IPS DF 6.9 (cell line): Measurements from ENCODE around the gene CCDC8.
"Not testable (repeated sequence)": the region's sequence is repeated elsewhere in the genome, so short reads cannot be mapped to it uniquely, and the experiment has no call there.

Experiments
- DNase-seq: peaks from one replicate; pipeline ENCODE4 v3.0.0-alpha.2; 2013; ENCODE audit warnings: low read depth, low spot score
- H3K27ac ChIP-seq: one replicate; pipeline ENCODE4 v1.5.1; 2013; ENCODE audit warnings: low read length, control low read depth
- H3K27me3 ChIP-seq: 2 replicates; pipeline ENCODE4 v1.6.1; 2013; ENCODE audit warnings: mild to moderate bottlenecking, low read length; ENCODE audit not compliant: control insufficient read depth, insufficient read depth
- H3K36me3 ChIP-seq: 2 replicates; pipeline ENCODE4 v1.6.1; 2013; ENCODE audit warnings: low read length; ENCODE audit not compliant: control insufficient read depth, insufficient read depth
- H3K4me1 ChIP-seq: 2 replicates; pipeline ENCODE4 v1.6.1; 2013; ENCODE audit warnings: low read length; ENCODE audit not compliant: control insufficient read depth, insufficient read depth
- H3K4me3 ChIP-seq: 2 replicates; pipeline ENCODE4 v1.5.1; 2013; ENCODE audit warnings: mild to moderate bottlenecking, low read length
- H3K9me3 ChIP-seq: 2 replicates; pipeline ENCODE4 v1.6.1; 2013; ENCODE audit warnings: low read length, inconsistent platforms; ENCODE audit not compliant: control insufficient read depth, insufficient read depth
- WGBS: extraction: QIAGEN DNeasy Blood & Tissue Kit; methylation state at CpG from one replicate; pipeline ENCODE4 v1.1.7; 2013; ENCODE audit warnings: mixed read lengths, missing lambda C conversion rate; ENCODE audit not compliant: insufficient read length, insufficient coverage; 5-methylcytosine and 5-hydroxymethylcytosine counted together

CCDC8 gene

DNA sequence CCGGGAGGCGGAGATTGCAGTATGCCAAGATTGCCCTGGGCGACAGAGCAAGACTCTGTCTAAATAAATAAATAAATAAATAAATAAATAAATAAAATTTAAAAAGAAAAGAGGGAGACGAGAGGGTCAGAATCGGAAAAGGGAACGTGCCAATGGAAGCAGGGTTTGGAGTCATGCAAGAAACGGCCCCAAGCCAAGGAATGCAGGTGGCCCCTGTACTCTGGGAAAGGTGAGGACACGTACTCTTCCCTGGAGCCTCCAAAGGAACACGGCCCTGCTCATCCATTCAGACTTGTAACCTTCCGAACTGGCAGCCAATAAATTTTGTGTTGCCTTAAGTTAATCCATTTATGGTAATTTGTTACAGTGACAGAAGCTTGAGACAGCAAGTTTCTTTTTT is 35.2 kb upstream of the CCDC8 start:
- Histone ChIP-seq H3K27me3 (no peaks in the 10 kb centered on the region), H3K9me3 (no peaks in the 10 kb centered on the region), H3K36me3 (no peaks in the 10 kb centered on the region), H3K4me3 (no peak overlapping the region), H3K27ac (no peak overlapping the region), H3K4me1 (no peaks in the 10 kb centered on the region)
- WGBS = 100% methylated on average over 3 of the region's 10 CpGs
- DNase-seq = no peak

DNA sequence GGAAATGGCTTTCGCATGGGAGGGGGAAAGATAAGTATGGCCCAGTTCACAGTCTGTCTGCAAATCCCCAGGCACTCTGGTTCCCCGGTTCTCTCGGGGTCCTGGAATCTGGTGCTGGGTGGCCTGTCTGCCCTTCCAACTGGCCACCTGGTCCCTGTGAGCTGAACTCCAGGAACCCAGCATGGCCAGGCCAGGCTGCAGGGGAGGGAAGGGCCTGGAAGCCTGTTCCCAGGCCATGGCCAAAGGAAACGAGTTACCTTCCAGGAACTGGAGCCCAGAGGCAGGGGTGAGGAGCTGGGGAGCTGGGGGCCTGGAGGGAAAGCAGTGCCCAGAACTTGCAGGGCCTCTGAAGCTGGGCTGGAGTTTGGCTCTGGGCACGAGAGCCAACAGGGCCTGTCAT is 34.5 kb upstream of the CCDC8 start:
- H3K36me3 ChIP-seq = no peaks in the 10 kb centered on the region
- H3K27me3 ChIP-seq = no peaks in the 10 kb centered on the region
- H3K9me3 ChIP-seq = no peaks in the 10 kb centered on the region
- H3K4me3 ChIP-seq = no peak overlapping the region
- no peak for DNase-seq
- no peaks in the 10 kb centered on the region for H3K4me1 ChIP-seq
- no peak overlapping the region for H3K27ac ChIP-seq
- no CpG with 5 or more reads among the region's 5 CpGs for WGBS

DNA sequence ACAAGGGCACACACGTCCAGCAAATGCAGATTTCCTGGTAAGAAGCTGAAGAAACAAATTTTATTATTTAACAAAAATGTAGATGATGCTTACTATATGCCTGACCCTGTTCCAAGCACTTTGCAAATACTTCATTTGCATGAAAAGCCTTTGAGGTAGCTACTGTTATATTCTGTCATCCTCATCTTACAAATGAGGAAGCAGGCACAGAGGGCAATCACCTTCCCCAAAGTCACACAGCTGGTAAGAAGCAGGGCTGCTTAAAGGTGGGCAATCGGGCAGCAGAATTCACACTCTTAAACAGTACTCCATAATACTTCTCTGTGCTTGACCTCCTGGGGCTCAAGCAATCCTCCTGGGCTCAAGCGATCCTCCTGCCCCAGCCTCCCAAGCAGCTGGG is 33.6 kb upstream of the CCDC8 start:
- Histone ChIP-seq H3K9me3 (no peaks in the 10 kb centered on the region), H3K4me1 (no peaks in the 10 kb centered on the region), H3K27me3 (no peaks in the 10 kb centered on the region), H3K36me3 (no peaks in the 10 kb centered on the region), H3K4me3 (no peak overlapping the region), H3K27ac (no peak overlapping the region)
- no peak for DNase-seq
- no CpG with 5 or more reads among the region's 3 CpGs for WGBS

DNA sequence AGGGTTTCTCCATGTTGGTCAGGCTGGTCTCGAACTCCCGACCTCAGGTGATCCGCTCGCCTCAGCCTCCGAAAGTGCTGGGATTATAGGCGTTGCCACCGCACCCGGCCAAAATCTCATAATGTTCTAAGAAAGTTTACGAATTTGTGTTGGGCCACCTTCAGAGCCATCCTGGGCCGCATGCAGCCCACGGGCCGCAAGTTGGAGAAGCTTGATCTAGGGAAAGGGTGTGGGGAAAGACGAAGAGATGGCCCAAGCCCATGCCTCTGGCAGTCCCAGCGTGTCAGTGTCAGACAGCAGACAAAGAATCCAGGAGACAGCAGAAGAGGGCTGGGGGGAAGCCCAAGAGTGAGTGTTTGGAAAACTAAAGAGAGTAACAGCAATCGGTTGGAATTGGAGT is 32.7 kb upstream of the CCDC8 start:
- no peak overlapping the region for H3K4me3 ChIP-seq
- no peaks in the 10 kb centered on the region for H3K9me3 ChIP-seq
- H3K27ac ChIP-seq = no peak overlapping the region
- H3K4me1 ChIP-seq = no peaks in the 10 kb centered on the region
- H3K36me3 ChIP-seq = no peaks in the 10 kb centered on the region
- no CpG with 5 or more reads among the region's 15 CpGs for WGBS
- H3K27me3 ChIP-seq = no peaks in the 10 kb centered on the region
- no peak for DNase-seq

DNA sequence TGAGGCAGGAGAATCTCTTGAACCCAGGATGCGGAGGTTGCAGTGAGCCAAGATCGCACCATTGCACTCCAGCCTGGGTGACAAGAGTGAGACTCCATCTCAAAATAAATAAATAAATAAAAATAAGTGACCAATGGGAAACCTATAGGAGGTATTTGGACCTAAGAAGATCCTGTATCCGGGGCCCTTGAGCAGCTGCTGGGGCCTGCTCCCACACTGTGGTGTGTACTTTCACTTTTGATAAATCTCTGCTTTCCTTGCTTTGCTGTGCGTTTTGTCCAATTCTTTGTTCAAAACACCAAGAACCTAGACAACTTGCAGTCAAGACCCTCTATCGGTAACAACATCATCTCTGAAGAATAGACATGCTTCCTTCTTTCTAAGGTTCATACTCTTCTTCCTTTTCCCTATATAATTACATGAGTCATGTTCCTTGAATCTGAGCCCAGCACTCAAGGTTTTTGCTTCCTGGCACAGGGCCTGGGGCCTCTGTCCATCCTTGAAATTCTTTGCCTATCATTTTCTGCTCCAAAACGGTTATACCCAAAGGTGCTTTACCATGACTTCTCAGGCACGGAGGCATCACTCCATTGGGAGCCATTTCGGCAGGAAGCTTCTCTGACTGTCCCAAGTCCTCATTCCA is 29.6 kb upstream of the CCDC8 start:
- H3K4me1 ChIP-seq = no peaks in the 10 kb centered on the region
- H3K4me3 ChIP-seq = no peak overlapping the region
- H3K27me3 ChIP-seq = no peaks in the 10 kb centered on the region
- no peaks in the 10 kb centered on the region for H3K36me3 ChIP-seq
- H3K27ac ChIP-seq = no peak overlapping the region
- no peaks in the 10 kb centered on the region for H3K9me3 ChIP-seq
- no peak for DNase-seq
- WGBS = no CpG with 5 or more reads among the region's 8 CpGs

DNA sequence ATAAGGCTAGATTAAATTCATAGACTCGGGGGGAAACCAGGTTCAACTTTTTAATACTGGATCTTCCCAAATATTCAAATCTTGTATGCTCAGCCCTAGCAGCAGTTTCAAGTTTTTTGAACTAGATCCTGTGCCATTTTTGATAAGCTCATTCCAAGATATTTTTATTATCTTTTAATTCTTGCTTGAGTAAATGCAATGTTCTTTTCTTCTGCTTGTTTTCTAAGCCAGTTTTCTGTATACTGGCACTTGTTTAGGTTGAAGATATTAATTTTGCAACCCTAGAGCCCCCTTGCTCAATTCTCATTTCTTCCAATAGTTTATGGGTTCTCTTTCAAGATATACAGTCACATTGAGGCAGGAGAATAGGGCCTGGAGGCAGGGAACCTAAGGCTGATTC is 28.5 kb upstream of the CCDC8 start:
- no CpG with 5 or more reads among the region's 1 CpG for WGBS
- Histone ChIP-seq H3K27ac (no peak overlapping the region), H3K36me3 (no peaks in the 10 kb centered on the region), H3K4me3 (no peak overlapping the region), H3K9me3 (no peaks in the 10 kb centered on the region), H3K4me1 (no peaks in the 10 kb centered on the region), H3K27me3 (no peaks in the 10 kb centered on the region)
- DNase-seq = no peak

DNA sequence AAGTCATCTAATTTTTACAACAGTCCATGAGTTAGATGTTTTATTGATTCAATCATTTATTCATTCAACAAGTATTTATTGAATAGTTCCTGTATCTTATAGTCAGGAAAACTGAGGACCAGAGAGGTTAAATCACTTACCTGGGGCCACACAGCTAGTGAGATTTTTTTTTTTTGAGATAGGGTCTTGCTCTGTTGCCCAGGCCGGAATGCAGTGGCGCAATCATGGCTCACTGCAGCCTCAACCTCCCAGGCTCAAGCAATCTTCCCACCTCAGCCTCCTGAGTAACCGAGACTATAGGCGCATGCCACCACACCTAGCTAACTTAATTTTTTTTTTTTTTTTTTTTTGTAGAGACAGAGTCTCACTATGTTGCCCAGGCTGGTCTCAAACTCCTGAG is 22.3 kb upstream of the CCDC8 start:
- H3K9me3 ChIP-seq, H3K4me3 ChIP-seq, H3K27ac ChIP-seq, DNase-seq, H3K27me3 ChIP-seq, H3K36me3 ChIP-seq, H3K4me1 ChIP-seq: not testable (repeated sequence)
- no CpG with 5 or more reads among the region's 4 CpGs for WGBS

DNA sequence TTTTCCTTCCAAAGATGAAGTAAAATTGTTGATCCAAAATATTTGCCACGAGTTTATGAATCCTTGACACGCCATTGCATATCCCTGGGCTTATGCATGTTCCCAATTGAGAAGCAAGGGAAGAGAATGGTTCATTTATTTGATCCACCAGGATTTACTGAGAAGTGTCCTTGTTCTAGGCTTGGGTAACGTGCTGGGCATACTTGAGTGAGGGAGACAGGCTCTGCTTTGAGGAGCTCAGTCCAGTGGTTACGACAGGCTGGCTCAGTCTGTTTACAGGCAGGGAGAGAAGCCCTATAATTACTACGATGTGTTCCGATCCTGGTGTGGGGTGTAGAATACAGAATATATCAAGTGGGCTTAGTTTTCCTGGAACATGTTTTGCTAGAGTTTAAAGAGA is 21.6 kb upstream of the CCDC8 start:
- no peak for DNase-seq
- no CpG with 5 or more reads among the region's 6 CpGs for WGBS
- Histone ChIP-seq H3K4me1 (no peaks in the 10 kb centered on the region), H3K4me3 (no peak overlapping the region), H3K27ac (no peak overlapping the region), H3K36me3 (no peaks in the 10 kb centered on the region), H3K27me3 (no peaks in the 10 kb centered on the region), H3K9me3 (no peaks in the 10 kb centered on the region)

DNA sequence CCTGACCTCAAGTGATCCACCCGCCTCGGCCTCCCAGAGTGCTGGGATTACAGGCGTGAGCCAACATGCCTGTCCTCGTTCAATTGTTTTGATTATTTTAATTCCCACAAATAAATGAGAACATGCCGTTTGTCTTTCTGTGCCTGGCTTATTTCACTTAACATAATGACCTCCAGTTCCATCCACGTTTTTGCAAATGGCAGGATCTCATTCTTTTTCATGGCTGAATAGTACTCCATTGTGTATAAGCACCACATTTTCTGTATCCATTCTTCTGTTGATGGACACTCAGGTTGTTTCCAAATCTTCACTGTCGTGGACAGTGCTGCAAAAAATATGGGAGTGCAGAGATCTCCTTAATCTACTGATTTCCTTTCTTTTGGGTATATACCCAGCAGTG is 20.1 kb upstream of the CCDC8 start:
- H3K36me3 ChIP-seq, DNase-seq, H3K27ac ChIP-seq, H3K4me1 ChIP-seq, H3K27me3 ChIP-seq, H3K9me3 ChIP-seq, H3K4me3 ChIP-seq: not testable (repeated sequence)
- no CpG with 5 or more reads among the region's 7 CpGs for WGBS

DNA sequence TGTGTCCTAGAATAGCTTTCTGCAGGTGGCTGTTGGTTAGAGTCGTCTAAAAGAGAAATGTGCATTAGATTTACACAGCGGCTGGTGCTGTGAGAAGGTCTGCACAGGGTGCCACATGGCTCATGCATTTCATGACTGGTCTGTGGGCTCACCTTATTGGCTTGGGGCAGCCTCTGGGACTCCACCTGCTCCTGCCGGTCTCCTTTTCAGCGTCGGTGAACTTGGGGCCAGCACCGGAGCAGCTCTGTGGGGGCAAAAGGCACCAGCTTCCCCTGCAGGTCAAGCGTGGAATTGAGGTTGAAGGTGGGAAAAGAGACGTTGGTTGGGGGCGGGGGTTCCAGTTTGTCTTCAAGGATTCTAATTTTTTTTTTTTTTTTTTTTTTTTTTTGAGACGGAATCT is 18.5 kb upstream of the CCDC8 start:
- no peaks in the 10 kb centered on the region for H3K4me1 ChIP-seq
- no peaks in the 10 kb centered on the region for H3K9me3 ChIP-seq
- no peak overlapping the region for H3K27ac ChIP-seq
- H3K27me3 ChIP-seq = no peaks in the 10 kb centered on the region; the same call in 1 of the 2 replicates
- H3K4me3 ChIP-seq = no peak overlapping the region
- no CpG with 5 or more reads among the region's 10 CpGs for WGBS
- H3K36me3 ChIP-seq = no peaks in the 10 kb centered on the region
- DNase-seq = no peak

DNA sequence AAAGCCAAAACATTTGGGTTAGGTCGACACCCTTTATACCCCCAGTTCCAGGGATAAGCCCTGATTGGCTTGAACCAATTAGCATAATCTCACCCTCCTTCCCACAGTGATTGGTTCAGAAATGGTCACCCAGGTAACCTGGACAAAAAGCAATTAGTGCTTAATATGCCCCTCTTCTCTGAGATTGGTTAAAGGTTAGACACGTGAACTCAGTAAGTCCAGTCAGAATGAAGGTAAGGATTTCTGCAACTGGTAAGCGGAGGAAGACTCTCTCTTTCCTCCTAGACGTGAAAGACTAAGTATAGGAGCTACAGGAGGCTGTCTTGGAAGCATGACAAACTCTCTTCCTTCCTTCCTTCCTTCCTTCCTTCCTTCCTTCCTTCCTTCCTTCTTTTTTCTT is 16.6 kb upstream of the CCDC8 start:
- H3K4me3 ChIP-seq = no peak overlapping the region
- no peaks in the 10 kb centered on the region for H3K9me3 ChIP-seq
- H3K27me3 ChIP-seq = no peaks in the 10 kb centered on the region; the same call in 1 of the 2 replicates
- H3K36me3 ChIP-seq = no peaks in the 10 kb centered on the region
- no peak overlapping the region for H3K27ac ChIP-seq
- no CpG with 5 or more reads among the region's 4 CpGs for WGBS
- H3K4me1 ChIP-seq = no peaks in the 10 kb centered on the region
- no peak for DNase-seq
